ENCODE results near the gene FAM25G.
"Not testable (repeated sequence)": the region's sequence is repeated elsewhere in the genome, so short reads cannot be mapped to it uniquely, and the experiment has no call there.

The FAM25G gene

DNA sequence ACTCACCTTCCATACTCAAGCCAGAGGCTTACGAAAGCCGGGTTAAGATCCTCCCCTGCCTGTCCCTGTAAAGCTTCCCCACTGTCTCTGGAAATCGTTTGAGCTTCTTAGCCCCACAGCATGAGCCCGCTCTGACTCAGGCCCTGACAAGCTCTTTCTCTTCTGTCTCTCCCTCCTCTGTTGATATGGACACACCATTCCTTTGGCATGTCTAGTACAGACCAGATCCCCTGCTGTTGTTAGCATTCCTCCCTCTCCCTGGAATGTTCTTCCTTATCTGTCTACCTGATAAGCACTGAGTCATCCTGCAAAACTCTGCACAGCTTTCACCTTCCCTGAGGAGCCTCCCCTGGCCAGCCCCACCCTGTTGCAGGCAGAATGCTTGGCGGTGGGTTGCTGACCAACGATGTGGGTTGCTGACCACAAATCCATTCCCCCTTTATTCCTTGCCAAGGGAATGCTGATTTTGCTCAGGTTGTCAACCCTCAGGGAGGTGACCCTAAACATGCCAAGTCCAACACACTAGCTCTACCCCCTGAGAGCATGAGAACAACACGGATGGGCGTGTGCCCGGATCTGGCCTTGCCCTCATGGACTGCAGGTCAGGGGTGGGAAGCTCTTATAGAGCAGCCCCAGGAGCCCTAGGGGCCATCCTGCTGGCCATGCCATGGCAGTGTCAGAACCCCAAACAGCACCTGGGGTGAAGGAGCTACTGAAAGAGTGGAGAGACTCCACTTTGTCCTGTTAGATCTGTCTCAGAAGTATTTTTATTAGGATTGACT, 28.7 kb downstream of the FAM25G start:
- not testable (repeated sequence) for H3K27ac ChIP-seq

DNA sequence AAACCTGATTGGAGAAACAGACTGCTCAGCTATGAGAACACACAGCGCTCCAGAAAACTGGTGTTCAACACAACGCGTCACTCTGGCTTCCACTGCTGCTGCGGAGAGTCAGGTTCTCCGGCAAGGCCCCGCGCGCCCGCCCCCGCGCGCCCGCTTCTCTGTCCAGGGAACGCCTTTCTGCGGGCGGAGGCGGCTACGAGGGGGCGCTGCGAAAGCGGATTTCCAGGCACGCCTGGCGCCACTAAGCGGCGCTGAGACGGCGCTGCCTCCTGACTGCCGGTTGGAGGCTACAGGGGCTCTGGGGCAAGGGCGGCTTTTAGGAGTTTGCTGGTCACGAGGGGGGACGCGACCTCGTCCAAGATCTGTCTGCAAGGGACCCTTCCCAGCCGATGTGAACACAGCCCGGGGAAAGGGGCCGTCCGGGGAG, 30.2 kb downstream of the FAM25G start:
- TF ChIP-seq, protein P1, sequence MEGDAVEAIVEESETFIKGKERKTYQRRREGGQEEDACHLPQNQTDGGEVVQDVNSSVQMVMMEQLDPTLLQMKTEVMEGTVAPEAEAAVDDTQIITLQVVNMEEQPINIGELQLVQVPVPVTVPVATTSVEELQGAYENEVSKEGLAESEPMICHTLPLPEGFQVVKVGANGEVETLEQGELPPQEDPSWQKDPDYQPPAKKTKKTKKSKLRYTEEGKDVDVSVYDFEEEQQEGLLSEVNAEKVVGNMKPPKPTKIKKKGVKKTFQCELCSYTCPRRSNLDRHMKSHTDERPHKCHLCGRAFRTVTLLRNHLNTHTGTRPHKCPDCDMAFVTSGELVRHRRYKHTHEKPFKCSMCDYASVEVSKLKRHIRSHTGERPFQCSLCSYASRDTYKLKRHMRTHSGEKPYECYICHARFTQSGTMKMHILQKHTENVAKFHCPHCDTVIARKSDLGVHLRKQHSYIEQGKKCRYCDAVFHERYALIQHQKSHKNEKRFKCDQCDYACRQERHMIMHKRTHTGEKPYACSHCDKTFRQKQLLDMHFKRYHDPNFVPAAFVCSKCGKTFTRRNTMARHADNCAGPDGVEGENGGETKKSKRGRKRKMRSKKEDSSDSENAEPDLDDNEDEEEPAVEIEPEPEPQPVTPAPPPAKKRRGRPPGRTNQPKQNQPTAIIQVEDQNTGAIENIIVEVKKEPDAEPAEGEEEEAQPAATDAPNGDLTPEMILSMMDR (conservative IDR thresholded peaks at IDR 0.05) = peak; percentile 34; the same call in 1 of the 2 replicates
- not testable (repeated sequence) for H3K27ac ChIP-seq

DNA sequence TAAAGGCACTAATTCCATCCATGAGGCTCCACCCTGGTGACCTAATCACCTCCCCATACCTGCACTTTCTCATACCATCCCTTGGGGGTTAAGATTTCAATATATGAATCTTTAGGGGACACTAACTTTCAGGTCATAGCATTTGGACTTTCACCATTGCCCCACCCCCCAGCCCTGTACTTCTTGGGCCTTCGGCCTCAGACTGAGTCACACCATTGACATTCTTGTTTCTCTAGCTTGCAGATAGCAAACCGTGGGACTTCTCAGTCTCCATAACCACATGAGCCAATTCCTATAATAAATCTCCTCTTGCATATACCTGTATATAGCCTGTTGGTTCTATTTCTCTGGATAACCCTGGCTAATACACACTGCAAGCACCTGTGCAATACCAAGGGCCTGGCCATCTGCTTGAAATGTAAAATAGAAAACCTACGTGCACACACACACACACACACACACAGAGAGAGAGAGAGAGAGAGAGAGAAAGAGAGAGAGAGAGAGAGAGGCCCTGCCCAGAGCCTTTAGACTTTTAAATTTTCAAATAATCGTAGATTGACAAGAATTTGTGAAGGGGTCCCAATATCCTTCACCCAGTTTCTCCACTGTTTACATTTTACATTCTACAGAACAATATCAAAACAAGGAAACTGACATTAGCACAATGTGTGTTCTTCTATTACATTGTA, 32.9 kb downstream of the FAM25G start:
- TF ChIP-seq, protein P1 (conservative IDR thresholded peaks at IDR 0.05) = no peak
- no peak overlapping the region for H3K27ac ChIP-seq

DNA sequence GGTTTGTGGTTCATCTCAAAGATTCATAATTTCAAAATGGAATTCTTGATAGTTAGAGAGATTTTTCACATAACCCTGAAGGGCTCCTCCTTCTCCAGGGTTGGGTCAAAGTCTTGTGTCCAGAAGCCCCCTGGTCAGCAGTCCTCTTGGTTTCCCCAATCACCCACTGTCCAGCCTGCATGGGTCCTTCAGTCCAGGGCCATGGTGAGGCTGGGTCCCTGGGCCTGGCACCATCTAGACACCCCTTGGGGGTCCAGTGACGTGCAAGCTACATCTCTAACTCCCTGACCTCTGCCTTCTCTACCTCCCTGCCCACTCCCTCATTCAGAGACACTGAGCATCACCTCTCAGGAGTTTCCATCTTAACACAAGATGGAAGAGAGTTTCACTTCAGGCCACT, 33.7 kb downstream of the FAM25G start:
- no peak overlapping the region for H3K27ac ChIP-seq
- TF ChIP-seq, protein P1 (conservative IDR thresholded peaks at IDR 0.05) = no peak

DNA sequence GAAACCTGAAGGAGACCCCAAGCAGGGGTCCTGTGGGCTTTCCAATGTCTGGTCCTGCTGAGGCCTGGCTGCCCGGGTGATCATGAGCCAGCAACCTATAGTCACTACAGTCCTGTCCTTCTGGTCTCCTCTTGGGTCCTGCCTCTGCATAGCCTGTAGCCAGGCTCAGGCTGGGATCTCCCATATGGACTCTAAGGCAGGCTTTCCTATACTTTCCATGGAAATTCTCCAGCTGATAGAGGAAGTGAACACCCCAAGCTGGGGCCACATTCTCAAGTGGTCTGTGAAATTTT, 34.0 kb downstream of the FAM25G start:
- TF ChIP-seq, protein P1 (conservative IDR thresholded peaks at IDR 0.05) = no peak
- no peak overlapping the region for H3K27ac ChIP-seq

DNA sequence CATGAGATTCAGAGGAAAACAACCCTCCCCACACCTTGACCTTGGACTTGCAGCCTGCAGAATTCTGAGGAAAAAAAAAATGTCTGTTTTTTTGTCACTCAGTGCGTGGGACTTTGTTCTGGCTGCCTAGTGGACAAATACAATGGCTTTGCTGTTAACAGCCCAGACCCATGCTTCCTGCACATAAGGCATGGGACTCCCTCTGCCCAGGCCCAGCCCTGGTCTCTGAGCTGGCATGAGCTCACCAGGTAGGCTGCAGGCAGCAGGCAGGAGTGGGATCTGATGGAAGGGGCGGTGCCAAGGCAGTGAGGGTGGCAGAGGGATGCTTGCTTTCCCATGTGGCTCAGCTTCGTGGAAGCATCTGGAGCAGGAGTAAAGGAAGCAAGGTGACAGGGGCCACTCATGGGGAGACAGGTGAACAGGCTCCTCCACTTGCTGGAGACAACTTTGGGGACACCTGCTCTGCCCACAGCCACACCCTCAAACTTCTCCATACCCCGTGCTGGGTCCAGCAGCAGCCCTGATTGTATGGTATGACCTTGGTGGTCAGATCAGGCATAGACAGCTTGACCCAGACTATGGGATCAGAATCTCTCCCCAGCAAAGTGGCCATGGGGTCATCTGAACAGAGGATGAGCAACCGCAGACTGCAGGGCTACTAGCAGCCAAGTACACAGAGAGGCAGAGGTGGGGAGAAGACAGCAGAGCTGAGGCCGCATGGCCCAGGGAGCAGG, 34.5 kb downstream of the FAM25G start:
- H3K27ac ChIP-seq = no peak overlapping the region
- TF ChIP-seq, protein P1 (conservative IDR thresholded peaks at IDR 0.05) = no peak

DNA sequence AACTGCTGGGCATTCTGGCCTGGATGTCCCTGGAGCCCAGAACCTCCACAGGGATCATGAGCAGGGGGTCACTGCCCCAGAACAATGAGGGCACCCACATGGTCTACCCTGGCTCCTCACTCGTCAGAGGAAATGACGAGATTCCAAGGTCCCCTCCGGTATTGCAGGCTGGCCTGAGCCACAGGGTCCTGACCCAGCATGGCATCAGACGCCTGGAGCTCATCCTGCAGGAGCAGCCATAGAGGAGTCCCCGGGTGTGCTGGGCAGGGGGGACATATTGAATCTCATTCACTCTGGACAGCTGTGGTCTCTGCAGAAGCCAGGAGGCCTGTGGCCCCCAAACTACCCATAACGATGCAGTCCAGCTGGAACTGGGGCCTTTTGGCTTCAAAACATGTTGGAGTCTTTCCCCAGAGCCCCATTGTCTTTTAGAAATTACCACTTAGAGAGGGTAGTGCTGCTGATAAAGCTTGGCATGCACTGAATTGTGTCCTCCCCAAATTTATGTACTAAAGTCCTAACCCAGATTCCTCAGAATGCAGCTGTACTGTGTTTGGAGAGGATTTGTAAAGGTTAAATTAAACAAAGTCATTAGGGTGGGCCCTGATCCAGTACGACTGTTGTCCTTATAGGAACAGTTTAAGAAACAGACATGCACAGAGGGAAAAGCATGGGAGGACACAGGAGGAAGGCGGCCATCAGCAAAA, 35.3 kb downstream of the FAM25G start:
- TF ChIP-seq, protein P1 (conservative IDR thresholded peaks at IDR 0.05) = no peak

DNA sequence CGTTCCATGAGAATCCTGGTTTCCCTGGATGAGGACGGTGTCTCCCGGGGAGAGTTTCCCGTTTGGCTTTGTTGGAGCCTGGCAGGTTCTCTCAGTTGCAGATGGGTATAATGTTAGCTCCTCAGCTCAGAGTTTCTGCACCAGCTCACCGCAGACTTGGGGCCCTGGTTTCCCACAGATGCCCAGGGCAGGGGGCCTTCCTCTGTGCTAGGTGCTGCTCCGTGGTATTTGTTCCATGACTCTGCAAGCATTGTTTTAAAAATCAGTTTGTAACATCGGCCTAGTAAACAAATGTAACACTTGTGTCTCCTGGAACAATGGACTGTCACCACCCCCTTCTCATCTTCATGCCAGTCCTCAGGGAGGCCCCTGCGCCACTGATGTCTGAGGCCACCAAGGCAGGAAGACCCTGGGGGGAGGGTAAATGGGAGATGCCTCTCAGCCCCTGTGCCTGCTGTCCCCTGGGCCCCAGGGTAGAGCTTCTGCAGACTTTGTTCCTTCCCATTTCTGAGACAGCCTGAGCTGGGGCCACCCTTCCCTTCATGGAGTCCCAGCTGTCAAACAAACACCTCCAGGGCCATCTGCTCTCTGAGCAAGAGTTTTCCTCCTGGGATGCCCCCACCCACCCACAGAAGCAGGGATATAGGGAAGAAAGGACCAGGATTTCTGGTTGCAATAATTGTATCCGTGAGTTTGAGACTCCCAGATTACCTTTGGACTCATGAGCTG, 36.0 kb downstream of the FAM25G start:
- H3K27ac ChIP-seq = not testable (repeated sequence)

More for the DNA sequence above, 35.3 kb downstream of the FAM25G start:
- no peak overlapping the region for H3K27ac ChIP-seq

Measured in VCaP (cell line).